Right lobe of liver (tissue), 4 donors: Measurements from ENCODE around the gene KLRK1.
"Not testable (repeated sequence)": the region's sequence is repeated elsewhere in the genome, so short reads cannot be mapped to it uniquely, and the experiment has no call there.

ENCODE experiments used
- CTCF ChIP-seq, 4 donors: fragments of 200-600 bp in 3 of 4; fragments of 450-650 bp in 1 of 4; IDR thresholded peaks; one replicate each; pipeline versions ENCODE4 v1.5.1 to v1.8.0; 2016 to 2022; ENCODE audit warnings: antibody characterized with exemption in 4 of 4, mild to moderate bottlenecking in 2 of 4
- POLR2A ChIP-seq: fragments of 450-650 bp; IDR thresholded peaks from one replicate; pipeline ENCODE4 v1.6.1; 2017; ENCODE audit warnings: antibody characterized with exemption, mild to moderate bottlenecking
- donor health status: DM: no; HTN: no; CAD: no.
- donor health status: DM: no; HTN: no; CAD: no.
- donor health status: DM: no; HTN: yes; CAD: no.

DNA sequence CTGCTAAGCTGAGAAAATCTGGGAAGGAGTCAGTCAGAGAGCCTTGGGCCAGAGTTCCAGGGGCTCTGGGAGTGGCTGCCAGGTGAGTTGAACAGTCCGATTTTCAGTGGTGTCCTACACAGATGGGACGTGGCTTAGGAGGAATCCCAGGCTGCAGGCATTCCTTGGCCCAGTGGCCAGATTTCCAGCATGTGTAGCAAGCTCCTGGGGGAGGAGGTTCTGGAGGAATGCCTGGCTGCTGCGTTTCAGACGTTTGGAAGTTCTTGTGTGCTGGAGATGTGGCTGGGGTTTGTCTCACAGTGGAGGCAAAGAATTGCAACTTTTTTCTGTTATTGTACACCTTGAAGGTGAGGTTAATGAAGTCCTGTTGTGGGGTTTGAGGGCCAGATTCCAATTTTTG is 53.6 kb downstream of the KLRK1 start:
- not testable (repeated sequence) for TF ChIP-seq CTCF (IDR thresholded peaks at IDR 0.05); POLR2A
